HG02938 (cell line): Measurements from ENCODE around the gene SLC16A2.

Experiments
- ATAC-seq: cut with Tn5 transposase; IDR thresholded peaks from one replicate; pipeline ENCODE4 v1.9.1; 2021; ENCODE audit warnings: mild to moderate bottlenecking, moderate library complexity; ENCODE audit not compliant: unreplicated experiment

The SLC16A2 gene

GRCh38 chrX:74421036-74421739 lies at the start of gene SLC16A2:
Gene SLC16A2, plus strand, starts transcription at chrX:74421493. Its CDS starts 145 bp downstream, at chrX:74421638.
- ATAC-seq: no peak

DNA sequence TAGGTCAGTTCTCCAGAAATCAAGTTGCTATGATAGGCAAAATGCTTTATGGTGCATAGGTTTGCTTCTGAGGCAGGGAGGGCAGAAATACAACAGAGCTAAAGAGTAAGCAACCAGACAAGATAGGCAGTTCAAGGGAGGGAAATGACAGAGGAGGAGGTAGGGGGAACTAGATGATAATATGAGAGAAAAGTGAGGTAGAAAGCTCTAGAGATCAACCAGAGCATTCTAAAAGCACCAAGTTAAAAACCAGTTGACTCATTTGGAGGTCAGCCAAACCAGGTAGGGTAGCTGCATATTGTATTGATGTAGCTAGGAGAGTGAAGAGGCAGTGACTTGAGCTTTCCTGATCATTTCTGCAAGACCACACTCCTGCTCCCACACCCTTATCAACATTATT lies 49.0 kb upstream of the SLC16A2 start:
- no peak for ATAC-seq

- no peak for ATAC-seq
Measured at GRCh38 chrX:74377282-74377681, 44.0 kb upstream of the SLC16A2 start.

DNA sequence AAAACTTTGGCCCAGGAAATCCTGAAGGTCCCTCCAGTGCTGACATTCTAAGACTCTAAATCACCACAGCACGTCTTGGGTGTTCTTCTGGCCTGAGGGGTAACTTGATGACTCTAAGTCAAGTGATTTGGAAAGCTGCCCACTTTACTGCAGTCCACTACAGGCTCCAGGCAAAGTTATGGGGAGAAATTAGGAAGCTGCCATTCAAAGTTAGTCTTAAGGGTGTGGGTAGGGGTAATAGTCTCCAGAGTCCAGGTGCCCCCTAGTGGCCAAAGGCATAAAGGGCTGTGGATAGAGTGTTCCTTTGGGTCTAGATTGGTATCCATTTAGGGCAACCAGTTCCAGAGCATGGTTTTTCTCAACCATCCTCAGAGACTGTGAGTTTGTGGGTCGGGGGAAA lies 38.7 kb upstream of the SLC16A2 start:
- no peak for ATAC-seq

DNA sequence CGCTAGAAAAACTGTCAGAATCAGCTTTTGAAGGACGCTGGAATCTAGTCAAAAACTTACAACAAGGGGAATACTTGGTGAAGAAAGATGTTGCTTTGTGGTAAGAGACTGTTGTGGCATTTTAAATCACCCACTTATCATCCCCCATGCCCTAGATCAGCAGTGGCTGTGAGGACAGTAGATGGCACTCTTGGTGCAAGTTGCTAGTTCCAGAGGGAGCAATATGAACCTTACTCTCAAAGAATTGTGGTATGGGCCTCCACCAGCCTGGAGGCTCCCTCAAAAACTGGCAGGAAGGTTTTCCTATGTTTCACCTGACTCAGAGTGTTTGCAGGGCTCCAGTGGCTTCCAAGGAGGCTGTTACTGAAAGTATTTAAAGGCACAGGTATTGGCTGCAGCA lies 37.7 kb upstream of the SLC16A2 start:
- ATAC-seq: no peak

DNA sequence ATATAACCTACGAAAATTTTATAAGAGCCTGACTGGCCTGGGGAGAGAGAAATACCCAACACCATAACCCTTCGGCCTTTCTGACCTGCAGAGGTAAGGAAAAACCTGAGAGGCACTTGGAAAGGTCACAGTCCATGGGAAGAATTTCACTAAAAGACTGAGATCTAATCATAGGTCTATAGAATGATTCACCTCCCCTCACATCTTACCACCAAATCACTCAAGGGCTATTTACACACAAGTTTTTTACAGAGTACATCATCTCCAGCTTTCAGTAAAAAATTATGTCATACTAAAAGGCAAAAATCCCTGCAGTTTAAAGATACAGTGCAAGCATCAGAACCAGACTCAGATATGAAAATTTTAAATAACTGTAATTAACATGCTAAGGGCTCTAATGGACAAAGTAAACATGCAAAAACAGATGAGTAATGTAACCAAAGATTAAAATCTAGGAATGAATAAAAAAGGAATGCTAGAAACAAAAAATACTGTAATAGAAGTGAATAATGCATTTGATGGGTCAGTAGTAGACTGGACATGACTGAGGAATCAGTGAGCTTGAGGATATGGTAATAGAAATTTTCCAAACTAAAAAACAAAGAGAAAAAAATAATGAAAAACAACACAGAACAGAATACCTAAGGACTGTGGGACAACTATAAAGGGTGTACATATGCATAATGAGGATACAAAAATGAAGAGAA lies 32.1 kb upstream of the SLC16A2 start:
- ATAC-seq: no peak

DNA sequence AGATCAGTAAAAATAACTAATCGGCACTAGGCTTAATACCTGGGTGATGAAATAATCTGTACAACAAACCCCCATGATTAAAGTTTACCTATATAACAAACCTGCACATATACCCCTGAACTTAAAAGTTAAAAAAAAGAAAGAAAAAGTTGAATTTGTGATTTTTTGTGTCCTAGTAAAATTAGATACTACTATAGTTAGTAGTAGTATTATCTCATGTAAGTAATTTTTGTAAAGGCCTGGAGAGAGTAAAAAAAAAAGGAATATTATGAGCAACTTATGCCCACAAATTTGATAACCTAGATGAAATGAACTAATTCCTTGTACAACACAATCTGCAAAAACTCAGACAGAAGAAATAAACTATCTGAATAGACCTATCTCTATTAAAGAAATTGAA lies 25.7 kb upstream of the SLC16A2 start:
- ATAC-seq: no peak

DNA sequence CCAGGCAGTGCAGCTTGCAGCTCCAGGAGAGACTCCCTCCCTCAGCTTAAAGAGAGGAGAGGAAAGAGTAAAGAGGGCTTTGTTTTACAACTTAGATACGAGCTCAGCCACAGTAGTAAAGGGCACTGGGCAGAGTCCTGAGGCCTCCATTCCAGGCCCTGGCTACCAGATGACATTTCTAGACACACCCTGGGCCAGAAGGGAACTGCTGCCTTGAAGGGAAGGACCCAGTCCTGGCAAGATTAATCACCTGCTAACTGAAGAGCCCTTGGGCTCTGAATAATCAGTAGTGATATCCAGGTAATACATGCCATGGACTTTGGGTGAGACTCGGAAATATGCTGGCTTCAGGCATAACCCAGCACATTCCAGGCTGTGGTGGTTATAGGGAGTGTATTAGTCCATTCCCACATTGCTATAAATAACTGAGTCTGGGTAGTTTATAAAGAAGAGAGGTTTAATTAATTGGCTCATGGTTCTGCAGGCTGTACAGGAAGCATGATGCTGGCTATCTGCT lies 15.3 kb upstream of the SLC16A2 start:
- no peak for ATAC-seq

GRCh38 chrX:74408304-74408703 lies 13.0 kb upstream of the SLC16A2 start:
- peak; percentile 52 for ATAC-seq

DNA sequence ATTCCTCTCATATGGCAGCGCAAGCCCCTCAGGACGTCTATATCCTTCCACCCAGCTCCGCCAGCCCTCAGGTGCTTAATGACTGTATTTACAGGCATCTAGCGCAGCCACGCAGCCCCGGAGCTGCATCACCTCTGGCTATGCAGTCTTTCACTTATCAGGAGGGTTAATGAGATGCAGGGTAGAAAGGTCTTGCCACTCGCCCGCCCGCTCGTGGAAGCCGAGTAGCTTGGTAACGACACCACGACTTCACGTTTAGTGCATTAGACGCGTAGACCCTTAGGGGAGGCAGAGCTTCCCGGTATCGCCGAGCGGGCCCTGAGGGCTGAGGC lies 1.5 kb upstream of the SLC16A2 start:
- ATAC-seq: no peak

GRCh38 chrX:74420196-74421035 lies 877 bp upstream of the SLC16A2 start:
- no peak for ATAC-seq

GRCh38 chrX:74421740-74422352 lies 553 bp downstream of the SLC16A2 start:
- ATAC-seq: no peak

DNA sequence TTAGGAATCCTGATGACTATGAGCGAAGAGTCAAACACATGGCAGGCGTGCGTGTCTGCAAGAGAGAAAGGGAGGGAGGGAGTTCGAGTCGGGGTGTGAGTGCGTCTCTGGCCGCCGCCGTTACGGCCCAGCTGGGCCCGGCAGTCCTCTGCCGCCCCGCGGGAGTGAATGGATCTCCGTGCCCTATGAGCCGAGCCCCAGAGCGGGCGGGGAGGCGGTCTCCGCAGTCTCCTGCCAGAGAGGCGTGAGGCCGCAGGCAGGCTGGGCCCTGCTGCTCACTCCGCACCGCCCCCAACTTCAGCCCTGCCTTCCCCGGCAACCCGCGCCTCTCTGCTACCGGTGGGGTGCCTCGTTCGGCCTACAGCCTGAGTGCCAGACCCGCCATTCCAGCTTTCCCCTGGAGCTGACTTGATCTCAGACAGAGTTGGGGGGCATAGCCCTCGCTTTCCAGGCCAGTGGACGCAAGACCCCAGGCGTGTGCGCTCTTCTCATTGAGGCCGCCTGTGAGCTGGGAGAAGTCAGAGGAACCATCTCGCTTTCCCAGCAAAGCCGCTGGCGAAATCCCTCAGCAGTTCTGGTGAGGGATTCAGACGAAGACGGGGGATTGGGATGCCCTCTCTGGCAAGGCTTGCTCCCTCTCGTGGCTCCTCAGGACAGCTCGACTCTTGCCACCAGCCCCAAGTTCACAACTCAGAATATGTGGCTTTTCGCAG lies 1.4 kb downstream of the SLC16A2 start:
- no peak for ATAC-seq

- ATAC-seq: no peak
Measured at GRCh38 chrX:74423289-74423998, 2.2 kb downstream of the SLC16A2 start.

DNA sequence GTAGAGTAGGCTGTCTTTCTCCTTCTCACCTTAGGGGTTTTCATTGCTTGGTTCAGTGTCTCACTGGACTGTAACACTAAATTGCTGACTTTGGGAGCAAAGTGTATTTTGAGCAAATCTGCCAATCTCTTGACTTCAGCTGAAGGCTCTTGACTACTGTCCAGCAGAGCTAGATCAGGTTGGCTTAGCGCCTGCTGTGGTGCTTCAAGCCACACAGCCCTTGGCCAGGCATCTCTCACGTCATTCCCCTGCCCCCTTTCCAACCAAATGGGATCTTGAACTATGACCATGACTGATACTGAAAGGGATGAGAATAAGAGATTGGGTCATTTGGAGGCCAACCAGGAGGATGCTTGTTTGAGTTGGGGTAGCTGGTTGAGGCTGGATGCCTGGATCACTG lies 4.8 kb downstream of the SLC16A2 start:
- no peak for ATAC-seq

- no peak for ATAC-seq
Measured at GRCh38 chrX:74426615-74427014, 5.3 kb downstream of the SLC16A2 start.

DNA sequence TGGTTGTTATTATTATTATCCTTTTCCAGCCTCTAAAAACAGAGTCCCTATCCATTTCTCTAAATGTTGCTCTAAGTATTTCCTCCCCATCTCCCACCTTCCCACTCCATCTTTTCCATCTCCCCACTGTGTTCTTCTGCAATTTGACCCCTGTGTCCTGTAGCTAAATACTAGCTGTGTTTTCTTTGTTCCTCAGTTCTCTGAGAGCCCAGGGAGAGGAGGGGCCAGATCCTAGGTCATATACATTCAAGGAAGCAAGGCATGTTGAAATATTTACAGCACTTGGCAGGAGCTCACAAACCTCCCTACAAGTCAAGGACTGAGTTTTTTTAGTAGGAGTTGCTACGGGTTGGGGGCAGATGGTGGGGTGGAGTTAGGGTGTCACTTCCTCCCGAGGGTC lies 10.5 kb downstream of the SLC16A2 start:
- ATAC-seq: no peak

DNA sequence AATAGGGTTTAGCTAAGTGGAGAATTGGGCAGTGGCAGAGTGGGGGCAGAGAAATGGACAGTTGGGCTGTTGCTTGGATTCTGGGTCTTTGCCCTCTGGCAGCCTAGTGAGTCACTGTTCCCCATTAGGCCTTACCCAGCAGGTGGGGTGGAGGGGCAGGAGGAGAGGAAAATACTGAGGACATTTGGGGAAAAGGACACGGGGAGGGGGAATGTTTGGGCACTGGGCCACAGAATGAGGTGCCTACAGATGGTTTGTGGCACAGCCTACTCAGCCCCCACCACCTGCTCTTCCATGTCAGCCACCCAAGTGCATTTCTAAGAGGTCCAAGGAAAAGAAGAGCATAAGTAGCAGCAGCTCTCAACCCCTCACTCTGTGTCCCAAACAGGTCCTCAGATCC lies 13.0 kb downstream of the SLC16A2 start:
- ATAC-seq: no peak

GRCh38 chrX:74437530-74437929 lies 16.2 kb downstream of the SLC16A2 start:
- no peak for ATAC-seq

DNA sequence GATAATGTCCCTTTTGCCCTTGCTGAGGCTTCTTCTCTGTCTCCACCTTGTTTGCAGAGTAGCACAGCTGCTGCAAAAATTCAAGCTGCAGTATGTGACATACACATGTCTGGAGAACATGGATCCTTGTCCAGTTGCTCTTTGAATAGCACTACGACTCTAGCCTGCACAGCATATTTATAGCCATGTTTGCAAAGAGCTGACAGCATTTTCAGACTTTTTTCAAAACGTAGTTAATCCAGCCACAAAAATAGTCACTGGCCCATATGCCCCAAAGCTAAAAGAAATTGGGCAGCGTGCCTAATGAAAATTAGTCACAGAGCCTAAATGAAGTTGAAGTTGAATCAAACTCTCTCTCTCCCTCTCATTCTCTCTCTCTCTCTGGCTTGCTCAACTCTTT lies 17.5 kb downstream of the SLC16A2 start:
- no peak for ATAC-seq
